ENCODE data around the gene ADGRB3.
"Not testable (repeated sequence)": the region's sequence is repeated elsewhere in the genome, so short reads cannot be mapped to it uniquely, and the experiment has no call there.

Gene ADGRB3

GRCh38 chr6:68852791-68853190 is 217.7 kb downstream of the ADGRB3 start:
- no peak for DNase-seq

- DNase-seq: no peak
These were observed 224.2 kb downstream of the ADGRB3 start for GRCh38 chr6:68859233-68859632.

DNA sequence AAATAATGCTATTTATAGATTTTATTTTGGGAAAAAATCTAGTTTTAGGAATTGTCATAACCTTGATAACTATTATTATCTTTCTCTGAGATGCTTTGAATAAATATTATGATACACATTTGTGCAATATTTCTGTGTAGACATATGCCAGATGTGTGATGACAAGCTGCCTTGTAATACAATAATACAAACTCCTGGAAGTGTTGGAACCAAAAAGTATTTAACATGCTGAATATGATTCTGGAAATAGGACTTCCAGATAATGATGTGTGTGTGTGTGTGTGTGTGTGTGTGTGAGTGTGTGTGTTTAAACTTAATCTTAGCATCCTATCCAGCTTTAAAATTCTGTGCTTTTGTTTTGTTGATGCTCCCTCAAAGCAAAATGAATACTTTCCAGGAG is 233.6 kb downstream of the ADGRB3 start:
- no peak for DNase-seq

GRCh38 chr6:68873236-68873635 is 238.2 kb downstream of the ADGRB3 start:
- no peak for DNase-seq

DNA sequence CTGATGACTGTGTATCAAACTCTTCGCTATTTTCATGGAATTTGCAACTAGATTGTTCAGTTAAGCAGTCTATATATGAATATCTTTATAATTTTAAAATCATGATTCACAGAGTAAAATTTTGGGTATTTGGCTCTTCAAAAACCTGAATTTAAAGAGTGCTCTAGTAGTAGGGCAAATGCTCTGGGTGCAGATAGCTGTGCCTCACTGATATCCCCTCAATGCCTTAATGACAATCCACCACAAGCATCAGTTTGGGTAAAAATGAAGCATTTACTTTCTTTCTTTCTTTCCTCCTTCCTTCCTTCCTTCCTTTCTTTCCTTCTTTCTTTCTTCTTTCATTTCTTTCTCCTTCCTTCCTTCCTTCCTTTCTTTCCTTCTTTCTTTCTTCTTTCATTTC is 239.7 kb downstream of the ADGRB3 start:
- DNase-seq: no peak

DNA sequence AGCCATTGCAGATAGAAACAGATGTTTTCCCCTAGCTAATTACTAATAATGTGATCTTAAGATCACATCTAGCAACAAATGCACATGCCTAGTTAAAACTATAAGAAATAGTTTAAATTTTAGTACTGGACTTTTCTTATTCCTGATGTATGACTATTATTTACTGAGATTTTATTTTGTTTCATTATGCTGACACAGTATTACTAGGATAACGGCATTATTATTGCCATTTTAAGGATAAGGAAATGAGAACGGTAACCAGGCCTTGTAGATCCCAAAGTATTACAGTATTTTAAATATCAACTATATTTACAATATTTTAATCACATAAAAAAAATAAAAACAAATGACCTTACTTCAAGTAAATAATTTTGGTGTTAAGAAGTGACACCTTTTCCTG is 240.3 kb downstream of the ADGRB3 start:
- DNase-seq: no peak

DNA sequence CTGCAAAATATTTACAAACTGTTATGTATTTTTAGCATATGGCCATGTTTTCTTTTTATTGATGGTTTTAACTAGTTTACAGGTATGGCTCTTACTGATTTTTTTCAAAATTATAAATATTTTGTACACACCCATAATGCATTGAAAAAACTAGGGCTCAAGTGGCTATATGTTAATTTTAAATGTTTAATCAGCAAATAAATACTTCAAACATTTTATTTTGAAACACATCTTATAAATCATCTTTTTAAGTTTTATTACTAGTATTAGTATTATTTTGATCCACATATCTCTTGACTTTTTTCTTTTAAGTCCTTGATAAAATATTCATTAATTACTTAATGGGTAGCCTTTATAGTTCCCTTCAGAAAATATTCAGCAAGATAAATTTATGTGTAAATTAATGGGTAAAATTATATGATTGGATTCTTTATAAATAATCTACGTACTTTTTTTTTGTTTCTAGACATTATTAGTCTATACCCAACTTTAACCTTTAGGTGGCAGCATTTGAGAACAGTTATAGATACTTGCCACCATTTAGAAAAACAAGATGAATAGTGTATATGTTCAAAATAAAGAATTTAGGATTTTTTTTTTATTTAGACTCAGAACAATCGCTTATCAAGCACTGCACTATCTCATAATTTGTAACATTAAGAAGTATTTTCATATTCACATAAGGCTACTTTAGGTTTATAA is 241.9 kb downstream of the ADGRB3 start:
- DNase-seq: no peak

- DNase-seq: no peak
These were observed 245.2 kb downstream of the ADGRB3 start for GRCh38 chr6:68880050-68880813.

- not testable (repeated sequence) for DNase-seq
These were observed 248.2 kb downstream of the ADGRB3 start for GRCh38 chr6:68883325-68883724.

DNA sequence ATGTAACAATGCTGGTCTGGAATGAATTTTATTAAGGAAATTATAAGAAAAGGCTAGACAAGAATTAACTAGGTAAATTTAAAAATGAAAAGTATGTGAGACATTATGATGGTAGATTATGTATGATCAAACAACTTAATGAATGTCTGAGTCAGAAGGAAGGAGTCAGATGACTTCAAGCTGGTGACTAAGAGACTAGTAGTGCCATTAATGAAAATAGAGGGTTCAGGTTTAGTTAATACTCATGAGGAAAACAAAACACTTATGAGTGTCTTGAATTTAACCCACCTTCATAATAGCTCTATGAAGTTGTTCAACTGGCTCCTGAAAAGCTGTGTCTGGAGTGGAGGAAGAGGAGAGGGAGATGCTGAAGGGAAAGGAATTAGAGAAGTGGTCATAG is 256.3 kb downstream of the ADGRB3 start:
- DNase-seq: no peak

DNA sequence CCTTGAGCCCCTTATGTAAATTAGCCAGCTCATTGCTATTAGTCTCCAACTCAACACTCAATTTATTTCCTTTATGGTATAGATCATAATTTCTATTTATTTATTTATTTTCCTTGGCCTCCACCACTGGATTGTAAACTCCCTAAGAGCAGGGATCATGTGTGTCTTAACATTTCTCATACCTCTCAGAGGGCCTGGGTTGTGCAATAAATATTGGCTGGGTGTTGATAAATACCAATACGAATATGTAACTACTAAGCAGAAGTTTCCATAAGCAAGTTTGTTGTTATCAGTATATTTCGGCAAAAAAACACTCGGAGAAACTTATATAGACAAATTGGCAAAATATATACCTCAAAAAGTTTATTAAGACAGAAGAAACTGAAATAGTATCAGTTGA is 257.4 kb downstream of the ADGRB3 start:
- DNase-seq: no peak

- DNase-seq: no peak
These were observed 260.8 kb downstream of the ADGRB3 start for GRCh38 chr6:68895929-68896328.

GRCh38 chr6:68901044-68901443 is 266.0 kb downstream of the ADGRB3 start:
- DNase-seq: no peak

- DNase-seq: no peak
These were observed 276.3 kb downstream of the ADGRB3 start for GRCh38 chr6:68911334-68911733.

DNA sequence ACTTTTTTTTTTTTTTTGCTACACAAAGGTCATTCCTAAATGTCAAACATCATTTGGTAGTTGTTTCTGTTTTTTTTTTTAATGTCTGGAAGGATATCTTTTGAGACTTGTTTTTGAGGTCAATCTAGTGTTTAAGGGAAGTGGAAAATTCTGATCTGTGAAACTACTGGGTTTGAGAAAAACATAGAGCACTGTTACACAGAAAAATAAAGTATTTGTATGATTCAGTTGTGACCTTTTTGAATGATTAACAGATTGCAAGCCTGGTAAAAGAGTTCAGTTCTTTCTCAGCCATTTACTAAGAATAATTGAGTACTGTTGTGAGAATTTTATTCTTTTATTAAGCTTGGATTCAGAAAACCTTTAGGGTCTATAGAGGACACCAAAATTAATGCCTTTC is 276.7 kb downstream of the ADGRB3 start:
- no peak for DNase-seq

DNA sequence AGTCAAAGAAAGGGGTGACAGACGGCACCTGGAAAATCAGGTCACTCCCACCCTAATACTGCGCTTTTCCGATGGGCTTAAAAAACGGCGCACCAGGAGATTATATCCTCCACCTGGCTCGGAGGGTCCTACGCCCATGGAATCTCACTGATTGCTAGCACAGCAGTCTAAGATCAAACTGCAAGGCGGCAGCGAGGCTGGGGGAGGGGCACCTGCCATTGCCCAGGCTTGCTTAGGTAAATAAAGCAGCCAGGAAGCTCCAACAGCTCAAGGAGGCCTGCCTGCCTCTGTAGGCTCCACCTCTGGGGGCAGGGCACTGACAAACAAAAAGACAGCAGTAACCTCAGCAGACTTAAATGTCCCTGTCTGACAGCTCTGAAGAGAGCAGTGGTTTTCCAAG is 277.7 kb downstream of the ADGRB3 start:
- DNase-seq: not testable (repeated sequence)

DNA sequence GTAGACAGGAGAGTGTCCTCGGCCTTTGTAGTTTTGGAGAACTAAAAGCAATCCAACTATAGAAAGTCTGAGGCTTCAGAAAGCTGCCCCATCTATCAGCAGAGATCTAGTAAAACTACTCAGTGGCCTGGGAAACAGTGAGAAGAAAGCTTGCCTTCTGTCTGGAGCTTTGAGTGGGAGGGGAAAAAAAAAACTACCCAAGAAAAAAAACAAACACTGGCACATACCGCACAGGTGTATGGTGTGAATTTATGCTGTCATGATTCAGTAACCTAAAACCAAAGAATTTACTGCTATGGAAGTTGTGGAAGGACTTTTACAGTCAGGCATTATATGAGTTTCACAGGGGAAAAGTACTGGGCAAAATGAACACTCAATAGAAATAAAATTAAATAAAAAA is 280.5 kb downstream of the ADGRB3 start:
- no peak for DNase-seq

- no peak for DNase-seq
These were observed 284.5 kb downstream of the ADGRB3 start for GRCh38 chr6:68919537-68919936.

DNA sequence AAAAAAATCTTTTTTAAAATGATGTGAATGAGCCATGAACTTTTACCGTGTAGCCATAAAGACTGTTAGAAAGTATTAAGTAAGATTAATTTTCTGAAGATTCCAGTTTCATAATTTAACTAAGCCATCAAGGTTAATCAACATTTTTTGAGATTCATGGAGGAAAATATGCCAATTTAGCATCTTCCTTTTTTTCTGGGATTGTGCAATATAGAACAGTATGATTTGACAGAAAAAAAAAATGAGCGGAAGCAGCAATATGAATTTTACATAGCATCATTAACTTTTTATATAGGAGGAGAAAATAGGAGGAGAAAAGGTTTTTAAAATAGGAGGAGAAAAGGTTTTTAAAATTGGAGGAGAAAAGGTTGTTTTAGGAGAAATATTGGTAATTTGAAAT is 306.3 kb downstream of the ADGRB3 start:
- no peak for DNase-seq

- no peak for DNase-seq
These were observed 312.6 kb downstream of the ADGRB3 start for GRCh38 chr6:68947721-68948120.

DNA sequence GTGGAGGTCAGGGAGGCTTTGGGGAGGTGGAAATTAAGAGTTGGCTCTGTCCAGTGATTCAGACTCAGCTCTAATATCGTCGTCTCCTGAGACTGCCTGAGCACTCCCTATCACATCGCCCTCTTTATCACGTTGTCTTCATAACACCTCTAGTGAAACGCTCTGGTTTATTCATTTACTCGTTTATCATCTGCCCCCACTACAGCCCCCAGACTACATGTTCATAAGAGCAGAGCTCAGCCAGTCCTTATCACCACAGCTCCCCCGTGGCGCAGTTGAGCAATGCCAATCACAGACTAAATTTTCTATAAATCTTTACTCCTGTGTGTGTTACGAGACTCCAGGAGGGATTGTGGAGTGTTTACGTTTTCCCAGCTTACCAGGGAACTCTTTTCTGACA is 316.2 kb downstream of the ADGRB3 start:
- no peak for DNase-seq

DNA sequence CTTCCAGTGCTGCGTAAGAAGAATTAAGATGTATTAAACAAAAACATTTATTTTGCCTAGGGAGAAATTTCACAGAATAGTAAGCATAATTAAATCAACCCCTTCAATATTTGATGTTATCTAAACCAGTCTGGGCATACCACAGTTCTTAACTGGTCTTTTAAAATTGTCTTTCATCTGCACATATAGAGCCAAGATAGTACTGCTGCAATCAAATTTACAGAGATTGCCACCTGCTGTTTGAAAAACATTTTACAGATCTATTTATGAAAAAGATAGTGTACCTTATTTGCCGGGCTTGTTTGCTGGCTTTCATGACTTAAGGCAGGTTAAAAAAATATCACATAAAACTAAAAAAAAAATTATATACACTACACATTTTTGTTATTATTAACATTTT is 323.2 kb downstream of the ADGRB3 start:
- DNase-seq: no peak

DNA sequence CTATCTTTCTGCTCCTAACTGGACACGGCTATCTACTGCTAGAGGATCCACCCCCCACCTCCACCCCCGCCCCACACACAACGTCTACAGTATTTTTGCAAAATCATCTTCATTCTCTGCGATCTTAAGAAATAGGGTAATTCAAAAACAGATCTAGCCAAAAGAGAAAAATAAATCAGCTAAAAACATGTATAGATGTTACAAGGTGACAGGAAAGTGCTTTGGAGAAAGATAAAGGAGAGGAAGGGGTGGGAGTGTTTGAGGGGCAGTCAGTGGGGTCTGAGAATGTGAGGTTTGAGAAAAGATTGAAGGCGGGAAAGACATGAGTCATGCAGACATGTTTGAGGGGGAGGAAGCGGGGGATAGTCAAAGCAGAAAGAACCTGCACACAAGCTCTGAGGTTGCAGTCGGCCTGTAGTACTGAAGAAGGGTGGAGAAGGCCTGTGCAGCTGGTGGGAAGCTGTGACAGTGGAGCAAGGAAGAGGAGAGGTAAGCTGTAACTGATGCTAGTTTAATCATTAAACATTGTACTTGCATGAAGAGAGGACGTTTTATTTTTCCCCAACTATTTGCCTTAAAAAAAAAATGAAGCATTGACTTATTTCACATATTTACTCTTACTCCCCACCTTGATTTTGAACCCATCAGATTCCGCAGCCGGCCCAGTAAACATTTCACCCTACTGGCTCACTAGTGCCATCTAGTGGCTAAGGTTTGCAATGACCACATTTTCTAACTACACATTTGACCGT is 332.6 kb downstream of the ADGRB3 start:
- peak; percentile 70 for DNase-seq

DNA sequence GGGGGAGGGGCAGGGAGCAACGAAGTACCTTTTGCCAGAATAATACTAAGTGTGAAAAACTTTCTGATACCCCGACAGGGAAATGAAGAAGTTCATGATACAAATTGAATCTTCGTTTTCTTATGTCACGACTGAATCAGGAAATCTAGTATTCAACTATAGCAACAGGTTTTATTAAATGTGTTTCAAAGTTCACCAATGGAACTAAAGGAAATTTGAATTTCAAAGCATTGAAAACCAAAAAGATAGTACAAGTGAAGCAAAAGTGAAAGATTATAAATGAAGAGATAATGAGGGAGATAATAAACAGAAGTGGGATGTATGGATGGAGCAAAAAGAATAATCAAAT is 333.2 kb downstream of the ADGRB3 start:
- DNase-seq: no peak

Data from activated CD8-positive, alpha-beta memory T cell treated with anti-CD3 and anti-CD28 coated beads, Interleukin-2, amount 50 U/mL, for 48 hours (primary cell).